Suppressor macrophage treated with lipopolysaccharide for 4 hours (primary cell): Measurements from ENCODE around the gene NUDT7.

Source experiments
- DNase-seq: peaks from one replicate; pipeline ENCODE4 v3.0.0-alpha.2; 2020

Gene NUDT7

DNA sequence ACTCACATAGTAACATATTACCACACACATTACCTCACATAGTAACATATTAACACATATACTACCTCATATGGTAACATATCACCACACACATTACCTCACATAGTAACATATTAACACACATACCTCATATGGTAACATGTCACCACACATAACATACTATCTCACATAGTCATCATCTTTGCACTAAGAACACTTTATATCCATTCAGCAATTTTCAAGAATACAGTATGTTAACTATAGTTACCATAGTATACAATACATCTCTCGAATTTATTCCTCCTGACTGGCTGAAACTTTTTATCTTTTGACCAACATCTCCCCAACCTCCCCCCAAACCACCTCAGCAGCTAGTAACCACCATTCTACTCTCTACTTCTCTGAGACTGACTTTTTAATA lies 7.6 kb downstream of the NUDT7 start:
- no peak for DNase-seq

DNA sequence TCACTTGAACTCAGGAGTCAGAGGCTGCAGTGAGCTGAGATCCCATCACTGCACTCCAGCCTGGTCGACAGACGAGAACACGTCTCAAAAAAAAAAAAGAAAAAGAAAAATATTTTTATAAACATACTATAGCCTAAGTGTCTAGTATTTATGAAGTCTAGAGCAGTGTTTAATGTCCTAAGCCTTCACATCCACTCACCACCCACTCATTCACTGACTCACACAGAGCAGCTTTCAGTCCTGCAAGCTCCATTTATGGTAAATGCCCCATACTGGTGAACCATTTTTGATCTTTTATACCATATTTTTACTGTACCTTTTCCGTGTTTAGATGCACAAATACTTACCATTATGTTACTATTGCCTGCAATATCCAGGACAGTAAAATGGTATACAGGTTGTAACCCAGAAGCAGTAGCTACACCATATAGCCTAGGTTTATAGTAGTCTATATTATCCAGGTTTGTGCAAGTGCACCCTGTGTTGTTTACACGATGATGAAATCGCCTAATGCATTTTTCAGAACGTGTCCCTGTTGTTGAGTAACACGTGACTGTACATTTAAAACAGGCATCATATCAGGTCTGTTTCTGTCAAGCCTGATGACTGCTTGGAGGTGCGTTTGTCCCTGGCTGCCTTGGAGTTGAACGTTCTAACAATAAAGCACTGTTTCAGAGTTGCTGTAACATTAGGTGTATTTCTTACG lies 10.1 kb downstream of the NUDT7 start:
- peak; percentile 44 for DNase-seq

GRCh38 chr16:77736879-77737278 lies 14.6 kb downstream of the NUDT7 start:
- peak; percentile 6 for DNase-seq

- no peak for DNase-seq
These were observed 16.6 kb downstream of the NUDT7 start for GRCh38 chr16:77738706-77739558.

- no peak for DNase-seq
These were observed 17.2 kb downstream of the NUDT7 start for GRCh38 chr16:77739559-77739892.

- no peak for DNase-seq
These were observed 21.8 kb downstream of the NUDT7 start for GRCh38 chr16:77744141-77744540.

DNA sequence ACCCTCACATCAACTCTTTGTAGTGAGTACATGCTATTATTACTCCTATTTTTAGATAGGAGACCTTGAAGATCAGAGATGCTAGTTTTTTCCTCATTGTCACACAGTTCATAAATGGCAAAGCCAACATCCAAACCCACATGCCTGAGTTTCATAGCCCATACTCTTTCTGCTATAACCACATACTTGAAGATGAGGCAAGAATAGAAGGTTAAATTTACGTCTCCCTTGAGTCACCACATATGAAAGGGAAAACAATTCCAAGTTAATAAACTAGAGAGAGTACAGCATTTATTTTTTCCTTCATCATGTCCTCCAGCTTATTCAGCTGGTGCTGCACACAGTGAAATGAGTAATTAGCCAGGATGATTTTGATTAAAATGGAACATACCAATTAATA lies 23.7 kb downstream of the NUDT7 start:
- DNase-seq, result no peak

- no peak for DNase-seq
These were observed 26.2 kb downstream of the NUDT7 start for GRCh38 chr16:77748421-77749005.

GRCh38 chr16:77749415-77749814 lies 27.1 kb downstream of the NUDT7 start:
- DNase-seq, result no peak

- no peak for DNase-seq
These were observed 35.7 kb downstream of the NUDT7 start for GRCh38 chr16:77758046-77758445.

DNA sequence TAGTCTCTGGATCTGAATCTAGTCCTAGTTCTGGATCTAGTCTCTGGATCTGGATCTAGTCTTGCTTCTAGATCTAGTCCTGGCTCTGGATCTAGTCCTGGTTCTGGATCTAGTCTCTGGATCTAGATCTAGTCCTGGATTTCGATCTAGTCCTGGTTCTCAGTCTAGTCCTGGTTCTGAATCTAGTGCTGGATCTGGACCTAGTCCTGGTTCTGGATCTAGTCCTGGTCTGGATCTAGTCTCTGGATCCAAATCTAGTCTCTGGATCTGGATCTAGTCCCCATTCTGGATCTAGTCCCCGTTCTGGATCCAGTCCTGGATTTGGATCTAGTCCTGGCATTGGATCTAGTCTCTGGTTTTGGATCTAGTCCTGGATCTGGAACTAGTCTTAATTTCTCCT lies 36.2 kb downstream of the NUDT7 start:
- DNase-seq, result no peak

DNA sequence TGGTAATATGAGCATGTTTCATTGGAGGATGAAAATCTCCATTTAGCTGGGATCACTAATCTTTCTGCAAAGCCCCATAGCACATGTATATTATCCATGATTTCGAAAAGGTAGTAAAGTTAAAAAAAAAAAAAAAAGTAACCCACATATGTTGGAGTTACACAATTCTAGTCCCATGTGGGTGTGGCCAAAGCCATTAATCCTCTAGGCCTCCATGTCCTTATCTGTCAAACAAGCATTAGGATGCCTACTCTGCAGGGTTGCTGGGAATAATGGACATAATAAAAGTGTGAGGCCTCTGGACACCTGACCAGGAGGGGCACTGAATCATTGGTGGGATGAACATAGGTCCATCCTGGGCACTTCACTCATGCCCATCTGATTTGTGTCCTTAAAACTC lies 36.9 kb downstream of the NUDT7 start:
- no peak for DNase-seq

- no peak for DNase-seq
These were observed 37.5 kb downstream of the NUDT7 start for GRCh38 chr16:77759821-77760220.

DNA sequence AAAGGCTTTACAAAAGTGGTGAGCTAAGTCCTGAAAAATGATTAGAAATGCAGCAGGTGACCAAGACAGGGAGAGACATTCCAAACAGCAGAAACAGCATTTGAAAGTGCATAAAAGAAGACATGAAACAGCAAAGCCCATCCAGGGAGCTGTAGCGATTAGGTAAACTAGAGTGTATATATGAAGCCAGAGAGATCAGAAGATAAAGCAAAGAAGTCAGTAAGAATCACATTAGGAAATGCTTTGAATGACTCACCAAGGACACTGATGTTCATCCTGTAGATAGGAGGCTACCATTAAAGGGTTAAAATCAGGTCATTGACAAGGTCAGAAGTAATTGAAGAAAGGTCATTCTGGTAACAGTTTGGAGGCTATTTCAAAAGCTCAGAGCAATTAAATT lies 38.5 kb downstream of the NUDT7 start:
- no peak for DNase-seq

DNA sequence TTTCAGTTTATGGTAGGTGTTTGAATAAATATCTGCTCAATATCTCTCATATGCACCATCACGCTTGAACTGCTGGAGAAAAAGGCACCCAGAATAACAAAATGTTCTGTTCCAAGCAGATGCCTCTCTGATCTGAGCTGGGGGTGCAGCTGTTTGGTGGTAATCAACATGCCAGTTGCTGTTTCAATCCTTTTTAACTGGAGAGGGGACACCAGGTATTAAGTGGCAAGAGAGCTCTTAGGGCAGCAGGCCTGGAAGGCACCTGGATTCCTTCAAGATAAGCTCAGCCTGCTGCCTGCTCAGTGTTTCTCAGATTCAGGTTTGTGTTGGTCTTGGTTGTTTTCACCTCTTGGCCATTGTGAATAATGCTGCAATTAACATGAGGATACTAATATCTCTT lies 38.9 kb downstream of the NUDT7 start:
- DNase-seq, result no peak

DNA sequence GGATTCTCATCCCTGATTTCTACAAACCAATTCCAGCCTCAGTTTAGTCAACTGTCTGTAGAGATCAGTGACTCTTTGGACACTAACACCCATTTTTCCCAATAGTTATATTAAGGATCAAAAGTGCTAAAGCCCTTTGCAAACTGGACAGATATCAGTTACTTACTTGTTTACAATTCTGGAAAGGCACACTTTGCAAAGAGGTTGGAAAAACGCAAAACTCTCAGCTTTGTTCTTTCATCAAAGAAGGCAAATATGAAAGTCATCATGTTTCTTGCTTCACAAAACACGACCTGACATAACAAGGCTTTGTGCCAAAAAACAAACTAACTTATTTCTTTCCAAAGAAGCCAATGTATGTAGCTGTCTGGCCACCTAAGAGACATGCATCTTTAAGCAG lies 39.9 kb downstream of the NUDT7 start:
- no peak for DNase-seq

DNA sequence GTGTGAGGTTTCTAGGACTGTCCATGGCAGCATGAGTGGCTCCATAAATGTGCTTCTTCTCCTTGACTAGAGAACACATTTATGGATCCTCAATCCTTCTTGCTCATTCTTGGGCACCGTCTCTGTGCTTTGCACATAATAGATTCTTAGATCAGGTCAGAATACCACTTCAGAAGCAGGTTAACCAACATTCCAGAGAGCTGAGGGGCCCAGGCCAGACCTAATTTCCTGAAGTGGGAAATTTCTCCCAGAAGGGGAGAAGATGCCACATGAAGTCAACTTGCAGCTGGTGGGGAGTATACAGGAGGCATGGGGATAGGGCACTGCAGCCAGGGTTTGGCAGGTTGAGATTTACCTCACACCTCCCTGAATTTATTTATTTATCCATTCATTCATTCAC lies 41.7 kb downstream of the NUDT7 start:
- DNase-seq, result no peak

DNA sequence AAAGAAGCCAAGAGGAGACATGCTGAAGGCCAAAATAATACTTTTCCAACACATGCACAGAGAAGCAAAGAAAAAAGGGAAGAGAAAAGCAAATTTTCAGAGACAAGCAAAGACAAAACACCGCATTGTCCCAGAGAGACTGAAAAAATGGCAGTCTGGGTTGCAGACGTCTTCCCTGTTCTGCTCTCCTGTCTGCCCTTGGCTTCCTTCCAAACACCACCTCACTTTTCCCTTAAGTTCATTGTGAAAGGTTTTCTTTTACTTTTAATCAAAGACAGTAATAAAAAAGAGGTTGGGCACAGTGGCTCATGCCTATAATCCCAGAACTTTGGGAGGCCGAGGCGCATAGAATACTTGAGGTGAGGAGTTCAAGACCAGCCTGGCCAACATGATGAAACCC lies 44.9 kb downstream of the NUDT7 start:
- no peak for DNase-seq

DNA sequence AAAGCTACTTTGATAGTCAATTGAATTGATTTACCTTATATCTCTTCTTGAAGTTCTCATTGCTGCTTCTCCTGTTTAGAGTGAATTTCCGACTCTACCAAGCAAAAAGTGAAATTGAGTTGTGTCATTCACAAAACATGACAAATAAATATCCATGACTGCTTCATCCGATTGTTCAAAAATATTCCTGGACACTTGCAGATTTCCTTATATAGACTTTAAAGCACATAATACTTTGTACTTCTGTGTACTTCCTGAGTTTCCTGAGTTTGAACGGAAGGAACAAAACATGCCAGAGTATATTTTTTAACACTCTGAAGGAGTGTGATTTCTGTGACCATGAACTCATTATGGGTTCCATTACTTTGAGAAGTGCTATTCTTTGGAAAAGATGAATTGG lies 45.5 kb downstream of the NUDT7 start:
- no peak for DNase-seq

DNA sequence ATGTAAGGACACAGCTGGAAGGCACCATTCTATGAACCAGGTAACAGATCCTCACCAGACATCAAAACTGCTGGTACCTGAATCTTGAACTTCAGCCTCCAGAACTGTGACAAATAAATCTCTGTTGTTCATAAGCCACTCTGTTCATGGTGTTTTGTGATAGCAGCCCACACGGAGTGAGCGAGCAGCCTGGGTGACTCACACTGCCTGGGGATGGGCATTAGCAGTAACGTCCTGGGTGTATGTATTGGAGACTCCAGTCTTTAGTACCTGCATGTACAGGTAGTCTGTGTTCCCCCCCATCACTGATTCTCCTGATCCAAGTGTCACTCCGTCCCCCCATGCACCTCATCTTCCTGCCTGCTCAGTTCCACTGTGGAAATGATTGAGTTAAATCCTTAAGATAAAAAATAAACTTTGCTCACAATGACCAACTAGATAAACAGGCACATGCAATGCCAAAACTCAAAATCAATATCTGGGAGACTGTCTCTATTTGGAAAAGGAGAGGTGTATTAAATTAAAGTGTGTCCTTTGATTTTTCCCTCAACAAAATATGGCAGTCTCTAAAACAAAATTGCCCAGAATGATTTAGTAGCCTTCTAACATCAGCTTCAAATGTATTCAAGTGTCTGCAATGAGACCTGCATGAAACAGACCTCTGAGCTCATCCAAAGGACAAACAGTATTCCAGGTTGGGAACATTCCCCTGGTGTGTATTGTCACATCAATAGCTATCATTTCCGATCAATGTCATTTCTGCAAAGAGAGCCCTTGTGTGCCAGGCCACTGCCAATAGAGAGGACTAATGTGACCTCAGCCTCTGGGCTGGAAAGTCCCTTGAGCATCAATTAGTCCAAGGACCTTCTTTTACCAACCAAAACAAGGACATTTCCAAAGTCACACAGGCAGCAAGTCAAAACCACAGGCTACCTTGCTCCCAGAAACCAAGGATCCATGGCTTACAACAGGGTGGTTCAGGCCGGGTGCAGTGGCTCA lies 53.9 kb downstream of the NUDT7 start:
- DNase-seq, result no peak

DNA sequence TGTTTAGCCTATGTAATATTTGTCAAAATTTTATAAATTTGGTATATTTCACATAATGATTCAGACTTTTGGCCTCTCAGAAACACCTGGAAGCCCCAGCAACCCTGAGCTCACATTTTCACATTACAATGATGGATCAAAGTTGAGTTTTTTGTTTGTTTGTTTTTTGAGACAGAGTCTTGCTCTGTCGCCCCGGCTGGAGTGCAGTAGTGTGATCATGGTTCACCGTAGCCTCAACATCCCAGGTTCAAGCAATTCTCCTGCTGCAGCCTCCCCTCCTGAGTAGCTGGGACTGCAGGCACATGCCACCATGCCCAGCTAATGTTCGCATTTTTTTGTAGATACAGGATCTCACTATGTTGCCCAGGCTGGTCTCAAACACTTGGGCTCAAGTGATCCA lies 55.4 kb downstream of the NUDT7 start:
- DNase-seq, result no peak

DNA sequence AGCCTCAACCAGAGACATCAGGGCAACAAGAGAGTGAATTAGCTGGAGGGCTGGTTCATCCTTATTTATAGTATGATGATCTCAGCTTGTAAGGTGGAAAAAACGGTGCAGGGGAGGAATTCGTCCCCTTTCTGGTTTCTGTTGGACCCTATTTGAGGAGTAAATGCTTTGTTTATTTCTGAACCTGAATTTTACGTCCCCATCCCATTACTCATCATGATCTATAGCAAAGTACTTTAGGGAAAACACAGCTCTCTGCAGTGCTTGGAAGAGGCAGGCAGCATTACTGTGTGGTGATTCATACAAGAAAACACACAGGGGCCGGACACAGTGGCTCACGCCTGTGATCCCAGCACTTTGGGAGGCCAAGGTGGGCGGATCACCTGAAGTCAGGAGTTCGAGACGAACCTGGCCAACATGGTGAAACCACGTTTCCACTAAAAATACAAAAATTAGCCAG lies 58.1 kb downstream of the NUDT7 start:
- no peak for DNase-seq

DNA sequence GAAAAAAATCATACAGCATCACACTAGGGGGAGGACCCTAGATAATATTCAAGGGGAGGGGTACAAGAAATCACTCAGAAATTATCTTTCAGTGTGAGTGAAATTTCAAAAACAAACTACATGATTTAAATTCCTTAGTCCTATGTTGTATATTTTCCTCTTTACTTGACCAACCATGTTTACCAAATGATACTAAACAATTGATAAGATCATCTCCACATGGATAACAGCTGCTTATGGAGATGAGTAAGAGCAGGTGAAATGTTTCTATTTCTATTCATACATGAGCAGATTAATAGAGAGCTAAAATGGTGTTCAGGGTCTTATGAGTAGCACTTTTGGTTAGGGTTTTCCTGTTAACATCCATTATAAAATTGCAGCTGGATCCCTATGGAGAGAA lies 58.8 kb downstream of the NUDT7 start:
- DNase-seq, result no peak
